HCT116 (cell line): ENCODE measurements around the gene NTNG1. TPM values are rescaled to one million over a fixed set of nuclear protein-coding genes. Genes with fewer than 3 reads are reported as not detected.

Source experiments
- ATAC-seq: fragments of 200-7000 bp; cut with Tn5 transposase; 2 replicates; pipeline ENCODE4 v1.9.1; 2020; ENCODE audit warnings: mild to moderate bottlenecking, moderate library complexity
- BruUV-seq: library from RNA; stranded (reverse); fragments of 400-500 nt; replicated peaks from 2 replicates; lab custom pipeline; 2021; lab: Mats Ljungman, UMichigan
- CTCF ChIA-PET: fragments of 300-600 bp; sonication (Branson Sonifier 250); formaldehyde crosslinking; loops from one replicate; lab custom pipeline; 2021; ENCODE audit warnings: antibody characterized with exemption; lab: Charles Lee
- POLR2A ChIA-PET: fragments of 300-600, 350-600 bp; sonication (Branson Sonifier 250); formaldehyde crosslinking; loops from one replicate; lab custom pipeline; 2021; ENCODE audit warnings: antibody characterized with exemption; lab: Charles Lee
- RAD21 ChIA-PET, 2 experiments: fragments of 300-600 bp; sonication (Branson Sonifier 250); formaldehyde crosslinking; loops; one replicate each; lab custom pipeline; 2023; ENCODE audit warnings: low total read pairs in 2 of 2; ENCODE audit not compliant: uncharacterized antibody in 2 of 2, unreplicated experiment in 2 of 2, low non-redundant PET in 1 of 2; lab: Charles Lee
- DNase-seq: peaks from one replicate; pipeline ENCODE4 v3.0.0-alpha.2; 2010; ENCODE audit warnings: low read depth, low spot score
- H2AFZ ChIP-seq: fragments of 200-600 bp; shearing (Covaris generic), sonication (generic); 2 replicates; pipeline ENCODE4 v1.6.1; 2017; ENCODE audit warnings: low read depth, mixed run types, mixed read lengths, antibody characterized with exemption, low read length; ENCODE audit not compliant: poor library complexity, severe bottlenecking
- H3K27ac ChIP-seq: 2 replicates; pipeline ENCODE4 v1.5.1; 2012; ENCODE audit warnings: low read depth, low read length
- H3K27me3 ChIP-seq: fragments of 200-600 bp; sonication (generic); 2 replicates; pipeline ENCODE4 v1.6.1; 2016; ENCODE audit warnings: mixed run types, low read length, mixed read lengths; ENCODE audit not compliant: insufficient read depth
- H3K36me3 ChIP-seq, 2 experiments: fragments of 200-500 bp in 1 of 2; fragments of 200-600 bp in 1 of 2; sonication (Bioruptor generic) in 1 of 2; sonication (generic) in 1 of 2; 2 replicates each; pipeline versions ENCODE4 v1.5.1 to v1.6.1; 2014 to 2016; ENCODE audit warnings: low read length in 2 of 2, inconsistent platforms in 1 of 2, mixed read lengths in 1 of 2, mixed run types in 1 of 2; ENCODE audit not compliant: insufficient read depth in 2 of 2, control insufficient read depth in 1 of 2
- H3K4me1 ChIP-seq, 2 experiments: fragments of 200-600 bp in 1 of 2; sonication (generic) in 1 of 2; 2 replicates each; pipeline versions ENCODE4 v1.5.1 to v1.6.1; 2012 to 2017; ENCODE audit warnings: low read length in 2 of 2, inconsistent platforms in 1 of 2, mild to moderate bottlenecking in 1 of 2, mixed read lengths in 1 of 2, mixed run types in 1 of 2, moderate library complexity in 1 of 2; ENCODE audit not compliant: insufficient read depth in 2 of 2, control insufficient read depth in 1 of 2
- H3K4me2 ChIP-seq: fragments of 200-600 bp; sonication (generic); 2 replicates; pipeline ENCODE4 v1.6.1; 2017; ENCODE audit warnings: mixed run types, low read length, mixed read lengths
- H3K4me3 ChIP-seq, 2 experiments: fragments of 200-600 bp in 1 of 2; sonication (generic) in 1 of 2; replicated peaks in 1 of 2; 2 replicates each; pipeline ENCODE4 v1.5.1; 2011 to 2016; ENCODE audit warnings: low read length in 2 of 2, control low read depth in 1 of 2, low read depth in 1 of 2, mild to moderate bottlenecking in 1 of 2, mixed read lengths in 1 of 2, mixed run types in 1 of 2
- H3K79me2 ChIP-seq: fragments of 200-600 bp; sonication (generic); 2 replicates; pipeline ENCODE4 v1.6.1; 2017; ENCODE audit warnings: mild to moderate bottlenecking, mixed run types, low read length, moderate library complexity, mixed read lengths; ENCODE audit not compliant: insufficient read depth
- H3K9ac ChIP-seq: fragments of 200-600 bp; sonication (generic); 2 replicates; pipeline ENCODE4 v1.6.1; 2016; ENCODE audit warnings: low read length, mixed read lengths
- H3K9me2 ChIP-seq: fragments of 200-600 bp; sonication (generic), shearing (Covaris generic); 2 replicates; pipeline ENCODE4 v1.6.1; 2017; ENCODE audit warnings: mixed run types, mild to moderate bottlenecking, moderate library complexity; ENCODE audit not compliant: insufficient read depth
- H3K9me3 ChIP-seq, 2 experiments: fragments of 200-500 bp in 1 of 2; fragments of 200-600 bp in 1 of 2; sonication (Bioruptor generic) in 1 of 2; sonication (generic) in 1 of 2; 2 replicates each; pipeline ENCODE4 v1.6.1; 2014 to 2017; ENCODE audit warnings: low read length in 2 of 2, mixed read lengths in 2 of 2, inconsistent platforms in 1 of 2, low read depth in 1 of 2, mild to moderate bottlenecking in 1 of 2, mixed run types in 1 of 2, moderate library complexity in 1 of 2; ENCODE audit not compliant: control insufficient read depth in 1 of 2, insufficient read depth in 1 of 2
- H4K20me1 ChIP-seq: fragments of 200-600 bp; sonication (generic), shearing (Covaris generic); 2 replicates; pipeline ENCODE4 v1.6.1; 2017; ENCODE audit warnings: mixed run types, mild to moderate bottlenecking, moderate library complexity; ENCODE audit not compliant: insufficient read depth
- CEBPB ChIP-seq: IDR thresholded peaks from 2 replicates; pipeline ENCODE4 v1.6.1; 2012; ENCODE audit warnings: low read depth
- EGR1 ChIP-seq: IDR thresholded peaks from 2 replicates; pipeline ENCODE4 v1.6.1; 2012; ENCODE audit warnings: low read depth
- ELF1 ChIP-seq: IDR thresholded peaks from 2 replicates; pipeline ENCODE4 v1.6.1; 2012; ENCODE audit warnings: low read depth, borderline replicate concordance
- EZH2 ChIP-seq: fragments of 200-600 bp; sonication (generic); IDR thresholded peaks from 2 replicates; pipeline ENCODE4 v1.6.1; 2017; ENCODE audit warnings: antibody characterized with exemption, mixed run types
- EZH2phosphoT487 ChIP-seq: fragments of 200-600 bp; IDR thresholded peaks from 2 replicates; pipeline ENCODE4 v1.6.1; 2018; ENCODE audit warnings: antibody characterized with exemption, borderline replicate concordance
- FOSL1 ChIP-seq: IDR thresholded peaks from 2 replicates; pipeline ENCODE4 v1.6.1; 2012; ENCODE audit warnings: low read depth
- JUND ChIP-seq: IDR thresholded peaks from 2 replicates; pipeline ENCODE4 v1.6.1; 2012
- MAX ChIP-seq: IDR thresholded peaks from 2 replicates; pipeline ENCODE4 v1.6.1; 2012
- POLR2A ChIP-seq: IDR thresholded peaks from 2 replicates; pipeline ENCODE4 v1.7.0; 2011; ENCODE audit warnings: borderline replicate concordance; ENCODE audit not compliant: insufficient read depth, insufficient read length; ENCODE audit errors: extremely low read depth
- POLR2AphosphoS5 ChIP-seq: IDR thresholded peaks from 2 replicates; pipeline ENCODE4 v1.6.1; 2011; ENCODE audit warnings: mild to moderate bottlenecking, low read depth, low read length, moderate library complexity
- SP1 ChIP-seq: IDR thresholded peaks from 2 replicates; pipeline ENCODE4 v1.6.1; 2012; ENCODE audit warnings: low read depth
- SRF ChIP-seq: IDR thresholded peaks from 2 replicates; pipeline ENCODE4 v1.6.1; 2012; ENCODE audit warnings: low read depth
- YY1 ChIP-seq: IDR thresholded peaks from 2 replicates; pipeline ENCODE4 v1.6.1; 2011; ENCODE audit warnings: low read length, low read depth, moderate library complexity, mild to moderate bottlenecking; ENCODE audit not compliant: insufficient replicate concordance; ENCODE audit errors: extremely low read depth
- ZBTB33 ChIP-seq: IDR thresholded peaks from 2 replicates; pipeline ENCODE4 v1.6.1; 2011; ENCODE audit warnings: mild to moderate bottlenecking, low read length, moderate library complexity; ENCODE audit not compliant: insufficient replicate concordance; ENCODE audit errors: extremely low read depth
- ZFX ChIP-seq: fragments of 450-650 bp; IDR thresholded peaks from 2 replicates; pipeline ENCODE4 v1.6.1; 2017
- ZNF274 ChIP-seq: fragments of 200-500 bp; sonication (Bioruptor generic); IDR thresholded peaks from 2 replicates; pipeline ENCODE4 v1.6.1; 2014; ENCODE audit warnings: mild to moderate bottlenecking, low read depth, low read length, inconsistent platforms
- intact Hi-C: fragments of 100-400 bp; cut with micrococcal nuclease; formaldehyde crosslinking; loops from 2 replicates; pipeline ENCODE4 v1.10.0; 2022
- total RNA-seq: library from RNA; stranded (reverse); gene quantifications from one replicate; pipeline ENCODE4 v1.2.1, GENCODE V29; 2021; ENCODE audit not compliant: unreplicated experiment
- TF ChIP-seq, protein P1 (sequence below): IDR thresholded peaks from 2 replicates; pipeline ENCODE4 v1.6.1; 2012; ENCODE audit warnings: low read depth

Gene NTNG1
- total RNA-seq, 1 experiment from 2014 or later, result not detected

DNA sequence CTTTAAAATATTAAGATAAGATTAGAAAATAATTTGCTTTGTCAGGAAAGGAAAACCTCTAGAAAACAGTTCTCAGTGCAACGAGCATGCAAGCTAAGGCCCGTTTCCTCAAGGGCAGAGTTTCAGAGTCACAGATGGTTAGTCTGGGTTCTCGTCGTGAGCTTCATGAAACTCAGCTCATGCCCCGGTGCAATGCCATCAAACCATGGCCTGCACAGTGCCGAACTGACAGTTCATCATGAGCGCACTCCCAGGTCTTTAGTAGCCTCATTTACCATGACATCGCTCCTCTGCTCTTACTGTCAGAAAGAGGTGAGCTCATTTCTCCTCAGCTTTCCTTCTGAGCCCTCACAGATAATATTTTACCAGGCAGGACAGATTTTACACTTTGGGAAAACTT lies 319.2 kb downstream of the NTNG1 start:
- H3K79me2 ChIP-seq, result no peaks in the 10 kb centered on the region
- DNase-seq (no peak), ATAC-seq (no peak)
- RAD21 ChIA-PET, result no interaction called here
- no peaks in the 10 kb centered on the region; a peak in 1 of 4 replicates for H3K4me1 ChIP-seq
- POLR2A ChIA-PET, result no interaction called here
- no peaks in the 10 kb centered on the region for H3K27me3 ChIP-seq
- BruUV-seq, result no TSS peak
- H3K9me3 ChIP-seq, result peaks cover 4 to 14% of the 10 kb centered on the region in 2 experiments; a peak in 2 of 4 replicates
- H3K27ac ChIP-seq, result no peak overlapping the region
- no peaks in the 10 kb centered on the region for H3K36me3 ChIP-seq
- TF ChIP-seq EZH2, result no peak
- no peak for TF ChIP-seq MAX
- TF ChIP-seq EZH2phosphoT487, result no peak
- TF ChIP-seq FOSL1, result no peak
- no peak for TF ChIP-seq YY1
- no peak for TF ChIP-seq ZNF274
- no peak for TF ChIP-seq POLR2AphosphoS5
- no peak for TF ChIP-seq EGR1
- no peak for TF ChIP-seq CEBPB
- no peaks in the 10 kb centered on the region for H3K9me2 ChIP-seq
- no peak overlapping the region for H3K4me2 ChIP-seq
- H2AFZ ChIP-seq, result no peak overlapping the region
- intact Hi-C loops, result no loop called here
- no peaks in the 10 kb centered on the region for H4K20me1 ChIP-seq
- H3K9ac ChIP-seq, result no peak overlapping the region
- no peak overlapping the region for H3K4me3 ChIP-seq
- CTCF ChIA-PET, result no interaction called here

GRCh38 chr1:107464827-107465226 lies 324.0 kb downstream of the NTNG1 start:
- Histone ChIP-seq H3K4me3 (no peak overlapping the region), H3K9me2 (no peaks in the 10 kb centered on the region), H3K4me1 (no peaks in the 10 kb centered on the region; a peak in 1 of 4 replicates), H3K36me3 (no peaks in the 10 kb centered on the region), H3K79me2 (no peaks in the 10 kb centered on the region), H3K9me3 (peaks cover 6 to 16% of the 10 kb centered on the region in 2 experiments; a peak in 2 of 4 replicates), H3K27ac (no peak overlapping the region), H4K20me1 (no peaks in the 10 kb centered on the region), H2AFZ (no peak overlapping the region), H3K27me3 (no peaks in the 10 kb centered on the region), H3K9ac (no peak overlapping the region), H3K4me2 (no peak overlapping the region)
- no peak for DNase-seq
- no TSS peak for BruUV-seq
- ChIA-PET RAD21 (no interaction called here), POLR2A (no interaction called here), CTCF (no interaction called here)
- intact Hi-C loops, result no loop called here
- ATAC-seq, result no peak
- TF ChIP-seq YY1, result no peak
- no peak for TF ChIP-seq EGR1
- no peak for TF ChIP-seq SRF
- TF ChIP-seq, protein P1, sequence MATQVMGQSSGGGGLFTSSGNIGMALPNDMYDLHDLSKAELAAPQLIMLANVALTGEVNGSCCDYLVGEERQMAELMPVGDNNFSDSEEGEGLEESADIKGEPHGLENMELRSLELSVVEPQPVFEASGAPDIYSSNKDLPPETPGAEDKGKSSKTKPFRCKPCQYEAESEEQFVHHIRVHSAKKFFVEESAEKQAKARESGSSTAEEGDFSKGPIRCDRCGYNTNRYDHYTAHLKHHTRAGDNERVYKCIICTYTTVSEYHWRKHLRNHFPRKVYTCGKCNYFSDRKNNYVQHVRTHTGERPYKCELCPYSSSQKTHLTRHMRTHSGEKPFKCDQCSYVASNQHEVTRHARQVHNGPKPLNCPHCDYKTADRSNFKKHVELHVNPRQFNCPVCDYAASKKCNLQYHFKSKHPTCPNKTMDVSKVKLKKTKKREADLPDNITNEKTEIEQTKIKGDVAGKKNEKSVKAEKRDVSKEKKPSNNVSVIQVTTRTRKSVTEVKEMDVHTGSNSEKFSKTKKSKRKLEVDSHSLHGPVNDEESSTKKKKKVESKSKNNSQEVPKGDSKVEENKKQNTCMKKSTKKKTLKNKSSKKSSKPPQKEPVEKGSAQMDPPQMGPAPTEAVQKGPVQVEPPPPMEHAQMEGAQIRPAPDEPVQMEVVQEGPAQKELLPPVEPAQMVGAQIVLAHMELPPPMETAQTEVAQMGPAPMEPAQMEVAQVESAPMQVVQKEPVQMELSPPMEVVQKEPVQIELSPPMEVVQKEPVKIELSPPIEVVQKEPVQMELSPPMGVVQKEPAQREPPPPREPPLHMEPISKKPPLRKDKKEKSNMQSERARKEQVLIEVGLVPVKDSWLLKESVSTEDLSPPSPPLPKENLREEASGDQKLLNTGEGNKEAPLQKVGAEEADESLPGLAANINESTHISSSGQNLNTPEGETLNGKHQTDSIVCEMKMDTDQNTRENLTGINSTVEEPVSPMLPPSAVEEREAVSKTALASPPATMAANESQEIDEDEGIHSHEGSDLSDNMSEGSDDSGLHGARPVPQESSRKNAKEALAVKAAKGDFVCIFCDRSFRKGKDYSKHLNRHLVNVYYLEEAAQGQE, result no peak
- no peak for TF ChIP-seq SP1
- TF ChIP-seq POLR2A, result no peak
- no peak for TF ChIP-seq JUND
- TF ChIP-seq ZBTB33, result no peak
- no peak for TF ChIP-seq ELF1
- TF ChIP-seq POLR2AphosphoS5, result no peak
- no peak for TF ChIP-seq ZFX
